Ishikawa (cell line): ENCODE results near the gene BIRC7.
A peak's percentile ranks its signal among the peaks of the same experiment; 100 is the strongest.

Source experiments
- CEBPB ChIP-seq: IDR thresholded peaks from 2 replicates; pipeline ENCODE4 v1.6.1; 2012
- CREB1 ChIP-seq: IDR thresholded peaks from 2 replicates; pipeline ENCODE4 v1.6.1; 2012; ENCODE audit warnings: low read depth
- EGR1 ChIP-seq: IDR thresholded peaks from 2 replicates; pipeline ENCODE4 v1.6.1; 2012
- EP300 ChIP-seq: IDR thresholded peaks from 2 replicates; pipeline ENCODE4 v1.6.1; 2012; ENCODE audit warnings: borderline replicate concordance
- FOXM1 ChIP-seq: IDR thresholded peaks from 2 replicates; pipeline ENCODE4 v1.6.1; 2012; ENCODE audit warnings: low read depth, borderline replicate concordance
- MAX ChIP-seq: IDR thresholded peaks from 2 replicates; pipeline ENCODE4 v1.6.1; 2012
- NFIC ChIP-seq: IDR thresholded peaks from 2 replicates; pipeline ENCODE4 v1.6.1; 2012
- RAD21 ChIP-seq: IDR thresholded peaks from 2 replicates; pipeline ENCODE4 v1.6.1; 2012; ENCODE audit warnings: low read depth
- REST ChIP-seq: IDR thresholded peaks from 2 replicates; pipeline ENCODE4 v1.6.1; 2012; ENCODE audit warnings: low read depth, mild to moderate bottlenecking
- TAF1 ChIP-seq: IDR thresholded peaks from 2 replicates; pipeline ENCODE4 v1.6.1; 2012; ENCODE audit warnings: low read depth, mild to moderate bottlenecking
- TCF12 ChIP-seq: IDR thresholded peaks from 2 replicates; pipeline ENCODE4 v1.6.1; 2012; ENCODE audit warnings: low read depth
- TEAD4 ChIP-seq: IDR thresholded peaks from 2 replicates; pipeline ENCODE4 v1.6.1; 2012
- USF1 ChIP-seq: IDR thresholded peaks from 2 replicates; pipeline ENCODE4 v1.6.1; 2012
- YY1 ChIP-seq: IDR thresholded peaks from 2 replicates; pipeline ENCODE4 v1.6.1; 2012; ENCODE audit warnings: low read depth
- ZBTB7A ChIP-seq: IDR thresholded peaks from 2 replicates; pipeline ENCODE4 v1.6.1; 2012; ENCODE audit warnings: low read depth

Gene BIRC7

GRCh38 chr20:63232235-63233060 is 3.3 kb upstream of the BIRC7 start:
- no peak for TF ChIP-seq TEAD4

GRCh38 chr20:63233061-63233344 is 2.7 kb upstream of the BIRC7 start:
- TF ChIP-seq USF1 (no peak), EGR1 (no peak), YY1 (no peak), EP300 (no peak), TEAD4 (no peak), ZBTB7A (no peak), REST (no peak), TCF12 (no peak), FOXM1 (no peak), CREB1 (no peak), RAD21 (no peak), NFIC (no peak), TAF1 (no peak), CEBPB (no peak), MAX (no peak)

- TF ChIP-seq USF1, result no peak
- no peak for TF ChIP-seq ZBTB7A
- no peak for TF ChIP-seq TEAD4
- TF ChIP-seq REST, result no peak
- no peak for TF ChIP-seq FOXM1
- TF ChIP-seq CEBPB, result no peak
- no peak for TF ChIP-seq EP300
- TF ChIP-seq YY1, result no peak
- TF ChIP-seq CREB1, result no peak
- TF ChIP-seq TCF12, result no peak
- no peak for TF ChIP-seq NFIC
- TF ChIP-seq MAX, result no peak
- no peak for TF ChIP-seq RAD21
- TF ChIP-seq TAF1, result no peak
- TF ChIP-seq EGR1, result no peak
These were observed 1.8 kb upstream of the BIRC7 start for GRCh38 chr20:63233924-63234323.

- TF ChIP-seq RAD21 (peak; percentile 39; the same call in 1 of the 2 replicates), MAX (no peak)
These were observed 859 bp upstream of the BIRC7 start for GRCh38 chr20:63234693-63235398.

GRCh38 chr20:63236116-63236837 is 572 bp downstream of the BIRC7 start:
- TF ChIP-seq CEBPB (no peak), FOXM1 (no peak), CREB1 (no peak), EGR1 (no peak), TEAD4 (no peak), YY1 (no peak), REST (no peak)
